Stimulated activated CD8-positive, alpha-beta memory T cell treated with anti-CD3 and anti-CD28 coated beads, Interleukin-7, amount 100 ng/mL, for 1 hour (primary cell): ENCODE data around the gene BMPR1B.

ENCODE experiments used
- DNase-seq, 2 donors: peaks; one replicate each; pipeline ENCODE4 v3.0.0-alpha.2; 2020; ENCODE audit warnings: low read depth in 2 of 2

The BMPR1B gene

GRCh38 chr4:95188701-95189370 lies 431.1 kb downstream of the BMPR1B start:
- no peak for DNase-seq

- no peak for DNase-seq
These were observed 433.1 kb downstream of the BMPR1B start for GRCh38 chr4:95190751-95191436.

- DNase-seq = no peak
These were observed 433.8 kb downstream of the BMPR1B start for GRCh38 chr4:95191537-95191936.

GRCh38 chr4:95193391-95194224 lies 435.9 kb downstream of the BMPR1B start:
- DNase-seq = no peak

GRCh38 chr4:95197353-95197752 lies 439.6 kb downstream of the BMPR1B start:
- DNase-seq = no peak

GRCh38 chr4:95198961-95199360 lies 441.2 kb downstream of the BMPR1B start:
- no peak for DNase-seq

GRCh38 chr4:95204267-95204844 lies 446.6 kb downstream of the BMPR1B start:
- DNase-seq = no peak

- DNase-seq = no peak
These were observed 447.1 kb downstream of the BMPR1B start for GRCh38 chr4:95204873-95205272.
